Ovary (tissue), 9 donors: ENCODE results near the gene CD300C. TPM values are rescaled to one million over a fixed set of nuclear protein-coding genes. Genes with fewer than 3 reads are reported as not detected.

Experiments used
- DNase-seq, 5 donors: peaks; one replicate each; pipeline ENCODE4 v3.0.0-alpha.2; 2019 to 2020
- H3K27ac ChIP-seq, 2 donors: fragments of 200-600 bp; one replicate each; pipeline versions ENCODE4 v1.5.1 to v1.8.0; 2019 to 2022
- H3K27me3 ChIP-seq: fragments of 200-600 bp; one replicate; pipeline ENCODE4 v1.8.0; 2022
- H3K36me3 ChIP-seq: fragments of 200-600 bp; sonication (generic); one replicate; pipeline ENCODE4 v1.5.1; 2019
- H3K4me1 ChIP-seq: one replicate; pipeline ENCODE4 v1.8.1; 2013; ENCODE audit warnings: mild to moderate bottlenecking, moderate library complexity; ENCODE audit not compliant: insufficient read depth
- H3K4me3 ChIP-seq: fragments of 200-600 bp; sonication (generic); one replicate; pipeline ENCODE4 v1.5.1; 2017
- H3K9me3 ChIP-seq, 2 donors: fragments of 200-600 bp in 1 of 2; sonication (generic) in 1 of 2; one replicate each; pipeline versions ENCODE4 v1.5.1 to v1.8.1; 2013 to 2019; ENCODE audit warnings: mild to moderate bottlenecking in 1 of 2, moderate library complexity in 1 of 2
- CTCF ChIP-seq, 3 donors: fragments of 450-650 bp in 2 of 3; fragments of 200-600 bp in 1 of 3; IDR thresholded peaks; one replicate each; pipeline versions ENCODE4 v1.5.1 to v1.8.0; 2016 to 2022; ENCODE audit warnings: antibody characterized with exemption in 3 of 3, mild to moderate bottlenecking in 1 of 3
- EP300 ChIP-seq: sonication (generic); formaldehyde crosslinking; IDR thresholded peaks from one replicate; pipeline ENCODE4 v1.6.1; 2017; ENCODE audit warnings: antibody characterized with exemption
- POLR2A ChIP-seq: fragments of 450-650 bp; IDR thresholded peaks from one replicate; pipeline ENCODE4 v1.6.1; 2017; ENCODE audit warnings: antibody characterized with exemption, mild to moderate bottlenecking, moderate library complexity
- WGBS, 3 donors: extraction: QIAGEN DNeasy Blood & Tissue Kit in 1 of 3; methylation state at CpG; one replicate each; pipeline versions ENCODE4 v1.1.5 to v1.1.7; 2013 to 2017; 5-methylcytosine and 5-hydroxymethylcytosine counted together
- intact Hi-C, 4 donors: fragments of 100-400 bp; cut with DNase I; formaldehyde crosslinking; loops; one replicate each; pipeline versions ENCODE4 v1.11.0 to v1.15.1; 2022 to 2023
- polyA plus RNA-seq, 2 donors: library from polyadenylated mRNA; stranded (reverse); fragments of 200-250 nt in 1 of 2; fragments of 350-450 nt in 1 of 2; fragmentation: Illumina TruSeq in 1 of 2; extraction: RNeasy Lipid Tissue Mini Kit (QIAGEN cat#74804) in 1 of 2; gene quantifications; one replicate each; pipeline ENCODE4 v1.2.3, GENCODE V29; 2013 to 2014
- total RNA-seq, 7 donors: library from RNA; depleted of rRNA in 2 of 7; stranded (reverse); fragments of >200 nt in 2 of 7; fragmentation: NEBNext Ultra II Directional in 3 of 7; extraction: Animal tissue kit (Norgen Biotek cat#: 25700) in 3 of 7; gene quantifications; one replicate each; pipeline versions ENCODE4 v1.1.0 to v1.2.4, GENCODE V29; 2016 to 2023
- donor health status: DM: no; HTN: no; CAD: no; lungs with moderate emphysema.
- donor health status: DM: no; HTN: no; CAD: no.
- donor health status: Bipolar disorder and iron deficiency.
- donor health status: DM: yes; HTN: yes; CAD: no.
- donor health status: DM: no; HTN: no; CAD: no.
- donor health status: DM: yes; HTN: yes; CAD: no.

The CD300C gene
- total and polyA plus RNA-seq, 9 donors: 0.18 to 1.6 (median 0.46) TPM; not detected in 1

DNA sequence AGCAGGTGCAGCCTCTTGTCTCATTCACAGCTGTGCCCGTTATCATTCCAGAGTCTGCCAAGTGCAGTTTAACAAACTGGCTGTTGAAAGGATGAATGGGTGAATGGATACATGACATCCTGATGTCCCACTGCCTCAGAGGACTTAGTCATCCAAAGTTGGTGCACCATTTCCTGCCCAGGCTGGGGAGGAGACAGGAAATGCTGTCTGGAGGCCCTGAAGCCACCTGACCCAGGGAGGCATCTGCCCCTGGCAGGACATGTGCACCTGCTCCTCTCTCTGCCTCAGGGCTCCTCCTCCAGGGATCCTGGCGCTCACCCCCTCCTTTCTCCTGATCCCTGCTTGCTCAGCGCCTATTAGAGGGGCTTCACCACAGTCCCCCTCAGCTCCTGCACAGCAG, 1.8 kb upstream of the CD300C start:
- no peak overlapping the region for H3K27ac ChIP-seq
- no peaks in the 10 kb centered on the region for H3K36me3 ChIP-seq
- no peaks in the 10 kb centered on the region for H3K4me1 ChIP-seq
- WGBS, 3 donors: 68 to 82% (median 81%) methylated on average over 3 of the region's 3 CpGs
- H3K9me3 ChIP-seq: no peaks in the 10 kb centered on the region
- TF ChIP-seq EP300 (no peak), CTCF (IDR thresholded peaks at IDR 0.05) (no peak), POLR2A (no peak)
- H3K4me3 ChIP-seq: no peak overlapping the region
- H3K27me3 ChIP-seq: no peaks in the 10 kb centered on the region
- no peak for DNase-seq
- intact Hi-C loops: no loop called here

- 70 to 77% (median 76%) methylated on average over 7 of the region's 7 CpGs for WGBS, 3 donors
- Histone ChIP-seq H3K4me3 (no peak overlapping the region), H3K9me3 (no peaks in the 10 kb centered on the region), H3K36me3 (no peaks in the 10 kb centered on the region), H3K27ac (no peak overlapping the region), H3K4me1 (no peaks in the 10 kb centered on the region), H3K27me3 (no peaks in the 10 kb centered on the region)
- intact Hi-C loops: no loop called here
- TF ChIP-seq EP300: no peak
- no peak for TF ChIP-seq POLR2A
- TF ChIP-seq CTCF (IDR thresholded peaks at IDR 0.05): no peak
- no peak for DNase-seq
Measured at GRCh38 chr17:74547264-74547663, 1.3 kb upstream of the CD300C start.

- no peak for DNase-seq
- no peaks in the 10 kb centered on the region for H3K9me3 ChIP-seq
- WGBS, 3 donors: 86 to 90% (median 90%) methylated on average over 7 of the region's 7 CpGs
- no peaks in the 10 kb centered on the region for H3K4me1 ChIP-seq
- no peak overlapping the region for H3K4me3 ChIP-seq
- no peaks in the 10 kb centered on the region for H3K27me3 ChIP-seq
- TF ChIP-seq CTCF (IDR thresholded peaks at IDR 0.05): no peak
- TF ChIP-seq POLR2A: no peak
- no peak for TF ChIP-seq EP300
- no peaks in the 10 kb centered on the region for H3K36me3 ChIP-seq
- intact Hi-C loops: no loop called here
- H3K27ac ChIP-seq: no peak overlapping the region
Measured at GRCh38 chr17:74546586-74546985, 671 bp upstream of the CD300C start.

DNA sequence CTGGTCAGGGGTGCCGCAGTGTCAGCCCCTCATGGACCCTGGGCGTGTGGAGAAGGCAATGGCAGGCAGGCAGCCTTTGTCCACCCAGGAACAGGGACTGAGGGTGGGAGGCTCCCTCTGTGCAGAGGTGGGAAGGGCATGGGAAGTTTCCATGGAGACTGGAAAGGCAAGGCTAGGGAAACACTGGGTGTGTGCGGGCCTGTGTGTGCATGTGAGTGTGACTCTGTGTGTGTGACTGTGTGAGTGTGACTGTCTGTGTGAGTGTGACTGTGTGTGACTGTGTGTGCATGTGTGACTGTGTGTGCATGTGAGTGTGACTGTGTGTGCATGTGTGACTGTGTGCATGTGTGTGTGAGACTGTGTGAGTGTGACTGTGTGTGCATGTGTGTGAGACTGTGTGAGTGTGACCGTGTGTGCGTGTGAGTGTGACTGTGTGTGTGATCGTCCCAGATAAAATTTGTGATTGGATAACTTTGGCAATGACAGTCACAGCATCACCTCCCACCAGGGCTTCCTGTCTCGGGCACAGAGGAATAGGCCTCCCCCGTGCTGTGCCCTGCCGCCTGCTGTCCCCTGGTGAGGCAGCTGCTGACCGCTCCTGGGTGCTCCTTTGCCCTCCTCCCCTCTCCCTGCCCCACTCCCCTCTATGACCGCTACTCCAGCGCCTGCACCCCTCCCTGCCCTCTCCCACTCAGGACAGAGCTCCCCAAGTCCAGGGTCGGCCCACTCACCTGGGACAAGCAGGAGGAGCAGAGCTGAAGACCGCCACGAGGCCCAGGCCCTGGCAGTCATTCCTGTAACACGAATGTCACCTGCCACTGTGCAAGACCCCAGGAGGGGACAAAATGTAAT, 698 bp downstream of the CD300C start:
- intact Hi-C loops: no loop called here

More for the DNA sequence above, 698 bp downstream of the CD300C start:
- Histone ChIP-seq H3K36me3 (no peaks in the 10 kb centered on the region), H3K27ac (no peak overlapping the region), H3K27me3 (no peaks in the 10 kb centered on the region), H3K4me1 (no peaks in the 10 kb centered on the region), H3K9me3 (no peaks in the 10 kb centered on the region), H3K4me3 (no peak overlapping the region)
- 65 to 73% (median 72%) methylated on average over 16 of the region's 16 CpGs for WGBS, 3 donors
- TF ChIP-seq POLR2A (no peak), CTCF (IDR thresholded peaks at IDR 0.05) (no peak), EP300 (no peak)
- no peak for DNase-seq
